Mononuclear cell (primary cell): ENCODE results near the gene HSPB1. TPM values are rescaled to one million over a fixed set of nuclear protein-coding genes. Genes with fewer than 3 reads are reported as not detected.
"Not testable (repeated sequence)": the region's sequence is repeated elsewhere in the genome, so short reads cannot be mapped to it uniquely, and the experiment has no call there.

Experiments used
- H3K27me3 ChIP-seq: 2 replicates; pipeline ENCODE4 v1.6.0; 2011; ENCODE audit warnings: low read length, control low read depth; ENCODE audit not compliant: insufficient read depth
- H3K4me1 ChIP-seq: 2 replicates; pipeline ENCODE4 v1.5.1; 2011; ENCODE audit warnings: mild to moderate bottlenecking, low read length, control low read depth; ENCODE audit not compliant: insufficient read depth
- H3K4me3 ChIP-seq: 2 replicates; pipeline ENCODE4 v1.5.1; 2011; ENCODE audit warnings: mild to moderate bottlenecking, low read length, moderate library complexity
- H3K9me3 ChIP-seq: 2 replicates; pipeline ENCODE4 v1.5.1; 2011; ENCODE audit warnings: low read depth, mild to moderate bottlenecking, control low read depth, low read length
- total RNA-seq: library from RNA; depleted of rRNA; stranded (reverse); fragments of >200 nt; gene quantifications from one replicate; pipeline ENCODE4 v1.2.3, GENCODE V29; 2012

The HSPB1 gene
- total RNA-seq, 1 donor = 4.5 TPM

GRCh38 chr7:76272142-76272541 lies 30.3 kb upstream of the HSPB1 start:
- H3K4me1 ChIP-seq = peaks cover under 1% of the 10 kb centered on the region
- no peaks in the 10 kb centered on the region for H3K9me3 ChIP-seq
- H3K27me3 ChIP-seq = peaks cover 4% of the 10 kb centered on the region
- H3K4me3 ChIP-seq = no peak overlapping the region

GRCh38 chr7:76272851-76273497 lies 29.5 kb upstream of the HSPB1 start:
- H3K4me3 ChIP-seq = no peak overlapping the region
- no peaks in the 10 kb centered on the region for H3K4me1 ChIP-seq
- H3K27me3 ChIP-seq = peaks cover 4% of the 10 kb centered on the region
- H3K9me3 ChIP-seq = no peaks in the 10 kb centered on the region

DNA sequence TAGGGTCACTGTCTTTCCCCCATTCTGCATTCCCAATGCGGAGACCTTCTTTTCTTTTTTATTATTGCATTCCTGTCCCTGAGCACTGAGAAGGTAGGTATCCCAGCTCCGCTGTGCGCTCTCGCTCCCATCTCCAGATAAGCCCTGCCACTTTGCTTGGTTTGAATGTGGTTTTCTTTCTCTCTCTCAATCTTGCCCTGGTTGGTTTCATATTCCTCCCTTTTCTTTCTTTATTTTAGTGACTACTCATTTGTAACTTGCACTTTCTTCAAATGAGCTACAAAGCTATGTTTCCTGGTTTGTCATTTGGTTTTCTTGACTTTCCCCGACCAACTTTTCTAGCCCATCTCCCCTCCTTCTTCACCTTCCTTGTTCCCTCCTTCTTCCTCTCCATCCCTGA lies 29.0 kb upstream of the HSPB1 start:
- no peaks in the 10 kb centered on the region for H3K9me3 ChIP-seq
- H3K4me1 ChIP-seq = no peaks in the 10 kb centered on the region
- peaks cover 2% of the 10 kb centered on the region for H3K27me3 ChIP-seq
- no peak overlapping the region for H3K4me3 ChIP-seq

GRCh38 chr7:76278540-76278939 lies 23.9 kb upstream of the HSPB1 start:
- peaks cover 14% of the 10 kb centered on the region for H3K4me1 ChIP-seq
- no peak overlapping the region for H3K4me3 ChIP-seq
- H3K27me3 ChIP-seq = peaks cover 22% of the 10 kb centered on the region
- H3K9me3 ChIP-seq = no peaks in the 10 kb centered on the region

DNA sequence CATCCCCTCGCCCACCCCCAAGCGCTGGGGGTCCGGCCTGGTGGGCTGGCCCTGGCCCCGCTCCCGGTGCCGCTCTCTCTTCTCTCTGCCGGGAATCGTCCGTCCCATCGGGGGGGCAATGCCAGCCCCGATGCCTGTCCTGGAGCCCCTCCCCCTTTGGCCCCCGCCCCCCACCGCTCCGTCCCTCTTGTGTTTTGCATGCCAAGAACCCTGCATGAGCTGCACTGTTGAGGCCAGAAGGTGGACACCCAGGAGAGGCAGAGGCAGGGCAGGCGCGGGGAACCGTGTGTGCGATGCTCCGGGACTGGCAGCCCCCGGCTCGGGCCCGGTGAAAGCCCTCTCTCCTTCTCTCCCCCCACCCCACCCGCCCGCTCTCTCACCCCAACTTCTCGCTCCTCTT lies 22.1 kb upstream of the HSPB1 start:
- H3K4me3 ChIP-seq = no peak overlapping the region
- H3K4me1 ChIP-seq = peaks cover 14% of the 10 kb centered on the region
- peaks cover 31% of the 10 kb centered on the region for H3K27me3 ChIP-seq
- H3K9me3 ChIP-seq = no peaks in the 10 kb centered on the region

- Histone ChIP-seq H3K9me3 (no peaks in the 10 kb centered on the region), H3K4me1 (peaks cover 14% of the 10 kb centered on the region), H3K4me3 (no peak overlapping the region), H3K27me3 (peaks cover 31% of the 10 kb centered on the region)
These were observed 21.3 kb upstream of the HSPB1 start for GRCh38 chr7:76281006-76281705.

DNA sequence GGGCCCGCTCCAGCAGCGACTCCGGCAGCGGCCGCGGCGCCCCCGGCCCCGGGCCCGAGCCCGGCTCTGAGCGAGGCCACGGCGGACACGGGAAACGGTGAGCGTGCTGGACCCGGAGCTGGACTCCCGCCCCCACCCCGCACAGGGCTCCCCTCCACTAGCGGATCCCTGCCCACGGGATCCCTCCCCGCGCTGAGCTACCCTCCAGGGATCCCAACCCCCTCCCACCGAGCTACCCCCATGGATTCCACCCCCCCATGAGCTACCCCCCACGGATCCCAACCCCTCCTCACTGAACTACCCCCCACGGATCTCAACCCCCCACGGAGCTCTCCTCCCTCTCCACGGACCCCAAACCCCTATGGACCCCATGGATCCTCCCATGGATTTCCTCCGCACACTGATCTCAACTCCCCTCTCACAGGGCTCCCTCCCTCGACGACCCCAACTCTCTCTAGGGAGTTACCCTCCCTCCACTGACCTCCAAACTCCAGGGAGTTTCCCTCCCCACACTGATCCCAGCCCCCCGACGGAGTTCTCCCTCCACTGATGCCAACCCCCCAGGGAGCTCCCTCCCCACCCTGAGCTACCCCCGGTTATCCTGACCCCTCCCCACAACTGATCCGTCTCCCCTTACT lies 20.6 kb upstream of the HSPB1 start:
- Histone ChIP-seq H3K9me3 (no peaks in the 10 kb centered on the region), H3K4me3 (no peak overlapping the region), H3K27me3 (peaks cover 31% of the 10 kb centered on the region), H3K4me1 (peaks cover 14% of the 10 kb centered on the region)

GRCh38 chr7:76282344-76283253 lies 19.9 kb upstream of the HSPB1 start:
- peaks cover 31% of the 10 kb centered on the region for H3K27me3 ChIP-seq
- no peaks in the 10 kb centered on the region for H3K9me3 ChIP-seq
- peaks cover 14% of the 10 kb centered on the region for H3K4me1 ChIP-seq
- H3K4me3 ChIP-seq = no peak overlapping the region

DNA sequence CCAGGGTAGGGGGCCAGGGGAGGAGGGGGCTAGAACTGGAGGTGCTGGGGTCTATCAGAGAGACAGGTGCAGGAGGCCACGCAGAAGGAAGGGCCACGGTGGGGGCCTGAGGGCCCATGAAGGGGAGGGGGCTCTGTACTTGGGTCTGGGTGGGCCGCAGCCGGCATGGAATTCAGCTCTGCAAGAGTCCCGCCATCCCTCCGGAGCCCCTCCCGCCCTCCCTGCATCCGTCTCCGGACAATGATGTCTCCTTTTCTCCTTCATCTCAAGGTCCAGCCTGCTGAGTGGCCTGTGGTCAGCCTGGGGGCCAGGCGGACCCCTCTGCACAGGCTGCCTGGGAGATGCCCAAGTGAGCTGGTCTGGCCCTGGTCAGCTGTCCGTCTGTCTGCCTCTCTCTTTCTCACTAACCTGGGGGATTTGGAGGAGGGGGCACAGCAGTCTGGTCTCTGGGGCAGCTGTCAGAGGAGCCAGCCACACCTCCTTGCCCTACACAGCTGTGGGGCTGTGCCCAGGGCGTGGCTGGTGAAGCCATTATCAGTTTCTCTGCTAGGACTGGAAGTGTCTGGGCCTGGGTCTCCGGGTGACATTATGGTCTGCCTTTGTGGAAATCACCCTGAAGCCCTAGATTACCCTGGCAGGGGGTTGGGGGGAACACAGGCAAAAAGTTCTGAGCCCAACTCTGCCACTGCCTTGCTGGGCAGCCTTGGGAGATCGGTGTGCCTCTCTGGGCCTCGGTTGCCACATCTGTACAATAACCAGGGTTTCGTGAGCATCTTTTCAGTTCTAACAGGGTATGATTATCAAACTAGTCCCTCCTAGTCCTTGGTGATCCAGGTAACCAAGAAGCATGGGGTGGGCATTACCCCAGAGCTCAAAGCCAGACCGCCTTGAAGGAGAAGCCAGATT lies 19.0 kb upstream of the HSPB1 start:
- Histone ChIP-seq H3K27me3 (peaks cover 31% of the 10 kb centered on the region), H3K4me1 (peaks cover 14% of the 10 kb centered on the region), H3K9me3 (no peaks in the 10 kb centered on the region), H3K4me3 (no peak overlapping the region)

GRCh38 chr7:76285604-76286374 lies 16.7 kb upstream of the HSPB1 start:
- no peaks in the 10 kb centered on the region for H3K9me3 ChIP-seq
- H3K4me1 ChIP-seq = peaks cover 14% of the 10 kb centered on the region
- H3K27me3 ChIP-seq = peaks cover 19% of the 10 kb centered on the region
- no peak overlapping the region for H3K4me3 ChIP-seq

- Histone ChIP-seq H3K9me3 (no peaks in the 10 kb centered on the region), H3K4me3 (no peak overlapping the region), H3K27me3 (peaks cover 14% of the 10 kb centered on the region), H3K4me1 (peaks cover 17% of the 10 kb centered on the region)
These were observed 15.6 kb upstream of the HSPB1 start for GRCh38 chr7:76286842-76287403.

- not testable (repeated sequence) for H3K4me3 ChIP-seq, H3K9me3 ChIP-seq, H3K27me3 ChIP-seq
- H3K4me1 ChIP-seq = peaks cover 25% of the 10 kb centered on the region
These were observed 11.6 kb upstream of the HSPB1 start for GRCh38 chr7:76290847-76291350.
